Measurements from ENCODE around the gene NDUFA5. TPM values are rescaled to one million over a fixed set of nuclear protein-coding genes. Genes with fewer than 3 reads are reported as not detected.
"Not testable (repeated sequence)": the region's sequence is repeated elsewhere in the genome, so short reads cannot be mapped to it uniquely, and the experiment has no call there.

Gene NDUFA5
- total and polyA plus RNA-seq, 2 experiments from 2014 or later = 55.2 to 207 TPM

DNA sequence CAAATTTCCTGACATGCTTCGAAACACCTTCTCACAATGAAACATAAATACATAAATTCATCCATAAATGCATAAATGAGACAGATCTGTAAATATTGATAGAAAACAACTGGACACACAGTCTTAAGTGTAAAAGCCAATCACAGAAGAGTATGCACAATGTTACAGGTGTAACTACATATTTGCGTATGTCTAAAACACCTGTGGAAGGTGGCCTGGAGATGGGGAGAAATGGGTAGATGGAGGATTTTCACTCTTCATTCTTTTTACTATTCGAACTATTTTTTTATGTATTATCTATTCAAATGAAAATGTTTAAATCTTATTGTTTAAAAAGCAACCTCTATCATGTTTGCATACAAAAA is 24.1 kb downstream of the NDUFA5 start:
- Histone ChIP-seq H3K4me1 (ENCODE audit: insufficient read depth) (peaks cover 11% of the 10 kb centered on the region), H3K9me2 (ENCODE audit: insufficient read depth) (no peaks in the 10 kb centered on the region), H3K27me3 (ENCODE audit: insufficient read depth) (peaks cover 11% of the 10 kb centered on the region), H3K36me3 (ENCODE audit: insufficient read depth) (no peaks in the 10 kb centered on the region), H4K20me1 (replicated peaks; ENCODE audit: insufficient read depth) (no peaks in the 10 kb centered on the region), H3K4me3 (peak overlapping the region; percentile 72), H3F3A (replicated peaks; ENCODE audit: low read depth) (peaks cover 5% of the 10 kb centered on the region; the same call in 1 of the 2 replicates), H3K4me2 (peak overlapping the region; percentile 91), H2AFZ (no peak overlapping the region), H3K27ac (ENCODE audit: low read depth) (no peak overlapping the region), H3K79me2 (replicated peaks; ENCODE audit: insufficient read depth) (no peaks in the 10 kb centered on the region)
- Mint-ChIP-seq H3K4me3 (peak overlapping the region; percentile 76), H3K27me3 (ENCODE audit: insufficient read depth, low read depth, poor library complexity) (peaks cover 8% of the 10 kb centered on the region), H3K4me1 (peaks cover 16% of the 10 kb centered on the region), H3K36me3 (ENCODE audit: low read depth) (peaks cover 1% of the 10 kb centered on the region; the same call in 1 of the 3 replicates), H3K27ac (no peak overlapping the region), H3K9me3 (peaks cover under 1% of the 10 kb centered on the region; the same call in 1 of the 3 replicates)
- DNase-seq (ENCODE audit: low spot score) = no peak
- ATAC-seq = no peak
- TF ChIP-seq STAT1 (IDR thresholded peaks at IDR 0.05; ENCODE audit: unreplicated experiment) (no peak), ZNF331 (CRISPR knock-in tag; IDR thresholded peaks at IDR 0.05; ENCODE audit: low read depth) (no peak), CTCF (conservative IDR thresholded peaks at IDR 0.05; ENCODE audit: low read depth in 2 of 2) (no peak), JUNB (IDR thresholded peaks at IDR 0.05; ENCODE audit: unreplicated experiment) (no peak)

- not testable (repeated sequence) for H4K20me1 ChIP-seq (replicated peaks; ENCODE audit: insufficient read depth); H3K36me3 Mint-ChIP-seq (ENCODE audit: low read depth); H3K9me3 Mint-ChIP-seq; H3K36me3 ChIP-seq (ENCODE audit: insufficient read depth); H3K79me2 ChIP-seq (replicated peaks; ENCODE audit: insufficient read depth); H3F3A ChIP-seq (replicated peaks; ENCODE audit: low read depth); H2AFZ ChIP-seq; H3K9me2 ChIP-seq (ENCODE audit: insufficient read depth); H3K27me3 Mint-ChIP-seq (ENCODE audit: insufficient read depth, low read depth, poor library complexity); H3K27ac ChIP-seq (ENCODE audit: low read depth); H3K27ac Mint-ChIP-seq
- peak overlapping the region; percentile 91 for H3K4me2 ChIP-seq
- ATAC-seq (peak; percentile 80), DNase-seq (ENCODE audit: low spot score) (peak; percentile 42)
- peak; percentile 46; the same call in 1 of the 2 replicates for TF ChIP-seq POLR2AphosphoS5 (IDR thresholded peaks at IDR 0.05; ENCODE audit: low read depth)
- Mint-ChIP-seq H3K4me1 (peaks cover 18% of the 10 kb centered on the region), H3K4me3 (peak overlapping the region; percentile 76)
- peaks cover 11% of the 10 kb centered on the region for H3K27me3 ChIP-seq (ENCODE audit: insufficient read depth)
- peaks cover 15% of the 10 kb centered on the region for H3K4me1 ChIP-seq (ENCODE audit: insufficient read depth)
- H3K4me3 ChIP-seq = peak overlapping the region; percentile 72
Observed at GRCh38 chr7:123532788-123533552, 24.6 kb downstream of the NDUFA5 start.

- H3K9me3 Mint-ChIP-seq; H4K20me1 ChIP-seq (replicated peaks; ENCODE audit: insufficient read depth); H3F3A ChIP-seq (replicated peaks; ENCODE audit: low read depth); H3K79me2 ChIP-seq (replicated peaks; ENCODE audit: insufficient read depth); H3K27ac ChIP-seq (ENCODE audit: low read depth); H3K27me3 Mint-ChIP-seq (ENCODE audit: insufficient read depth, low read depth, poor library complexity); DNase-seq (ENCODE audit: low spot score); H3K27ac Mint-ChIP-seq; H3K9me2 ChIP-seq (ENCODE audit: insufficient read depth); H2AFZ ChIP-seq; H3K36me3 Mint-ChIP-seq (ENCODE audit: low read depth); H3K36me3 ChIP-seq (ENCODE audit: insufficient read depth): not testable (repeated sequence)
- H3K4me3 Mint-ChIP-seq = peak overlapping the region; percentile 76
- H3K4me1 Mint-ChIP-seq = peaks cover 18% of the 10 kb centered on the region
- peak overlapping the region; percentile 91 for H3K4me2 ChIP-seq
- H3K27me3 ChIP-seq (ENCODE audit: insufficient read depth) = peaks cover 11% of the 10 kb centered on the region
- H3K4me1 ChIP-seq (ENCODE audit: insufficient read depth) = peaks cover 15% of the 10 kb centered on the region
- peak; percentile 59 for ATAC-seq
- H3K4me3 ChIP-seq = peak overlapping the region; percentile 72
Observed at GRCh38 chr7:123532343-123532742, 25.3 kb downstream of the NDUFA5 start.

GRCh38 chr7:123530035-123530591 is 27.5 kb downstream of the NDUFA5 start:
- DNase-seq (ENCODE audit: low spot score); H3K36me3 ChIP-seq (ENCODE audit: insufficient read depth); H3K4me2 ChIP-seq; H3K36me3 Mint-ChIP-seq (ENCODE audit: low read depth); H2AFZ ChIP-seq; H3K79me2 ChIP-seq (replicated peaks; ENCODE audit: insufficient read depth); ATAC-seq; H3K9me2 ChIP-seq (ENCODE audit: insufficient read depth); H3K4me3 ChIP-seq; H3K27ac Mint-ChIP-seq; H3F3A ChIP-seq (replicated peaks; ENCODE audit: low read depth); H3K27ac ChIP-seq (ENCODE audit: low read depth); H3K4me3 Mint-ChIP-seq; H4K20me1 ChIP-seq (replicated peaks; ENCODE audit: insufficient read depth); H3K27me3 Mint-ChIP-seq (ENCODE audit: insufficient read depth, low read depth, poor library complexity): not testable (repeated sequence)
- Histone ChIP-seq H3K27me3 (ENCODE audit: insufficient read depth) (peaks cover 11% of the 10 kb centered on the region), H3K4me1 (ENCODE audit: insufficient read depth) (peaks cover 20% of the 10 kb centered on the region)
- Mint-ChIP-seq H3K4me1 (peaks cover 20% of the 10 kb centered on the region), H3K9me3 (peaks cover 16% of the 10 kb centered on the region; the same call in 2 of the 3 replicates)
